Activated naive CD8-positive, alpha-beta T cell treated with anti-CD3 and anti-CD28 coated beads, Interleukin-2, amount 10 ng/mL, durations not matched to agents 7 days and 5 days (primary cell): ENCODE measurements around the gene MRC2. TPM values are rescaled to one million over a fixed set of nuclear protein-coding genes. Genes with fewer than 3 reads are reported as not detected.

Source experiments
- ATAC-seq: fragments of 150-1000 bp; cut with Tn5 transposase; one replicate; pipeline ENCODE4 v1.10.0; 2021; ENCODE audit warnings: low read depth, moderate library complexity
- POLR2A ChIA-PET: fragments of 350-600 bp; sonication (Branson Sonifier 250); formaldehyde crosslinking; loops from one replicate; lab custom pipeline; 2021; ENCODE audit warnings: antibody characterized with exemption; lab: Charles Lee
- DNase-seq: peaks from one replicate; pipeline ENCODE4 v3.0.0; 2021
- H3K27ac Mint-ChIP-seq: one replicate; pipeline ENCODE4 v1.8.0; 2022; ENCODE audit warnings: mild to moderate bottlenecking, mixed read lengths
- H3K27me3 Mint-ChIP-seq: one replicate; pipeline ENCODE4 v1.8.0; 2022; ENCODE audit warnings: mild to moderate bottlenecking, moderate library complexity, mixed read lengths
- H3K36me3 Mint-ChIP-seq: one replicate; pipeline ENCODE4 v1.8.0; 2021; ENCODE audit warnings: mild to moderate bottlenecking, mixed read lengths
- H3K4me1 Mint-ChIP-seq: one replicate; pipeline ENCODE4 v1.8.0; 2021; ENCODE audit warnings: mixed read lengths
- H3K4me3 Mint-ChIP-seq: one replicate; pipeline ENCODE4 v1.8.0; 2022; ENCODE audit warnings: mild to moderate bottlenecking, moderate library complexity, mixed read lengths
- H3K9me3 Mint-ChIP-seq: one replicate; pipeline ENCODE4 v1.8.0; 2021; ENCODE audit warnings: mixed read lengths
- total RNA-seq, 2 experiments: library from RNA; stranded (reverse); gene quantifications; one replicate each; pipeline ENCODE4 v1.2.3, GENCODE V29; 2021

Gene MRC2
- total RNA-seq, 2 experiments from 2014 or later, result 1.6 to 2.4 TPM

GRCh38 chr17:62631936-62632924 is 4.8 kb downstream of the MRC2 start:
- H3K36me3 Mint-ChIP-seq, result no peaks in the 10 kb centered on the region
- DNase-seq (no peak), ATAC-seq (no peak)
- H3K4me3 Mint-ChIP-seq, result no peak overlapping the region
- H3K9me3 Mint-ChIP-seq, result no peaks in the 10 kb centered on the region
- H3K27ac Mint-ChIP-seq, result no peak overlapping the region
- peaks cover 5% of the 10 kb centered on the region for H3K4me1 Mint-ChIP-seq
- POLR2A ChIA-PET, result no interaction called here
- peaks cover 11% of the 10 kb centered on the region for H3K27me3 Mint-ChIP-seq

DNA sequence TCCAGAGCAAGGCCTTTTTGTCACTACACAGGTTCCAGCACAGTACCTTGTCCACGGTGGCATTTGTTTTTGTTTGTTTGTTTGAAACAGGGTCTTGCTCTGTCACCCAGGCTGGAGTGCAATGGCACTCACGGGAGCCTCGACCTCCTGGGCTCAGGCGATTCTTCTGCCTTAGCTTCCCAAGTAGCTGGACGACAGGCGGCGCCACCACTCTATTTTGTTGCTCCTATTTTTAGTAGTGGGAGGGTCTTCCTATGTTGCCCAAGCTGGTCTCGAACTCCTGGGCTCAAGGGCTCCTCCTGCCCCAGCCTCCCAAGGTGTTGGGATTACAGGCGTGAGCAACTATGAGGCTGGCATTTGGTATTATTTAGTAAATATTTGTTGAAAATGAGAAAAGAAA is 10.3 kb downstream of the MRC2 start:
- no peak for ATAC-seq
- no peaks in the 10 kb centered on the region for H3K36me3 Mint-ChIP-seq
- POLR2A ChIA-PET, result no interaction called here
- H3K27ac Mint-ChIP-seq, result no peak overlapping the region
- peaks cover 12% of the 10 kb centered on the region for H3K27me3 Mint-ChIP-seq
- H3K4me1 Mint-ChIP-seq, result no peaks in the 10 kb centered on the region
- no peak overlapping the region for H3K4me3 Mint-ChIP-seq
- no peaks in the 10 kb centered on the region for H3K9me3 Mint-ChIP-seq
- DNase-seq, result no peak

- Mint-ChIP-seq H3K9me3 (no peaks in the 10 kb centered on the region), H3K4me3 (no peak overlapping the region), H3K27me3 (peaks cover 16% of the 10 kb centered on the region), H3K27ac (no peak overlapping the region), H3K36me3 (no peaks in the 10 kb centered on the region), H3K4me1 (peaks cover 2% of the 10 kb centered on the region)
- ATAC-seq (no peak), DNase-seq (no peak)
- POLR2A ChIA-PET, result interaction anchor here (0.9 kb wide), 1 partner anchor 11 kb away, joined by 3 read pairs; no protein-coding TSS in a partner anchor
These were observed 13.7 kb downstream of the MRC2 start for GRCh38 chr17:62641153-62641552.

DNA sequence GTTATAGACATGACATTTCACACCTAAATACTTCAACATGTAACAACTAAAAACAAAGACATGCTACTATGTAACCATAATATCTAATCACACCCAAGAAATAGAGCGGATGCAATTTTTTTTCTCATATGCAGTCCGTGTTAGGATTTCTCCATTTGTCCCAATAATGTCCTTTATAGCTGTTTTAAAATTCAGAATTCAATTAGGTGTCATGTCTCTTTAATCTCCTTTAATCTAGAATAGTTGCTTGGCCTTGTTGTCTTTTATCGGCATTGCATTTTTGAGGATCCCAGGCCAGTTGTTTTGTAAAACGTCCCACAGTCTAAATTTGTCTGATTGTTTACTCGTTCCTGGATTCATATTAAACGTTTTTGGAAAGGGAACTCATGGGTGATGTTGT is 14.5 kb downstream of the MRC2 start:
- H3K27me3 Mint-ChIP-seq, result peaks cover 23% of the 10 kb centered on the region

GRCh38 chr17:62643496-62643895 is 16.0 kb downstream of the MRC2 start:
- Mint-ChIP-seq H3K27ac (no peak overlapping the region), H3K27me3 (peaks cover 23% of the 10 kb centered on the region), H3K9me3 (no peaks in the 10 kb centered on the region), H3K4me1 (peaks cover 2% of the 10 kb centered on the region), H3K36me3 (no peaks in the 10 kb centered on the region), H3K4me3 (no peak overlapping the region)
- DNase-seq, result no peak
- POLR2A ChIA-PET, result no interaction called here
- ATAC-seq, result no peak

More for the DNA sequence above, 14.5 kb downstream of the MRC2 start:
- POLR2A ChIA-PET, result no interaction called here
- Mint-ChIP-seq H3K27ac (no peak overlapping the region), H3K36me3 (no peaks in the 10 kb centered on the region), H3K4me3 (no peak overlapping the region), H3K9me3 (no peaks in the 10 kb centered on the region), H3K4me1 (peaks cover 2% of the 10 kb centered on the region)
- ATAC-seq (no peak), DNase-seq (no peak)

DNA sequence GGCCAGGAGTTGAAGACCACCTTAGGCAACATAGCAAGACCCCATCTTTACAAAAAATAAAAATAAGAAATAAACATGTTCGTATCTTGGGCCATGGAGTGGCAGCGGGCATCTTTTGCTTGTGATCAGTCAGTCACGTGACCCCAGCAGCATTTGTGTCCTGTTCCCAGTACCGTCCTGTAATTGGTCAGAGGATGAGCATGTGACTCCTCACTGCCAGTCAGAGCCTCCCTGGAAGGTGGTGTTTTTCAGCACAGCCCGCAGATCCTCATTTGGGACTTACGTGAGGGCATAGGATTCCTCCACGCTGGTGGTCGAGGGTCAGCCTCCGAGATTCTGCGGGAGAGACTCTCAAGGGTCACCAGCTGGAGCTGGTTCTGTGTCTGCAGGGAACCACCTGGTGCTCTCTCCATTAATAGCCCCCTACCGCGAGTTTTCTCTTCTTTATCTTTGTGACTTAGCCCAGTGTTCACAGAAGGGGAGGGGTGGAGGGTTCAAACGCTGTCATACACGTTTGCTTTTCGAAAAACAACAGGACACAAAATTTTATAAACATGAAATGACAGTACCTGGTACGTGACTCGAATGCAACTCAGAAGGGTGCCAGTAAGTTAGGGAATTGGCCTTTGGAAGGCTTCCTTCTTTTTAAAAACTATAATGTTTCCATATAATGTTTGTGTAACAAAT is 17.2 kb downstream of the MRC2 start:
- Mint-ChIP-seq H3K4me1 (peaks cover 2% of the 10 kb centered on the region), H3K9me3 (no peaks in the 10 kb centered on the region), H3K27me3 (peaks cover 27% of the 10 kb centered on the region), H3K36me3 (no peaks in the 10 kb centered on the region), H3K27ac (no peak overlapping the region), H3K4me3 (no peak overlapping the region)
- no peak for ATAC-seq
- no peak for DNase-seq
- POLR2A ChIA-PET, result no interaction called here

GRCh38 chr17:62648251-62648955 is 20.9 kb downstream of the MRC2 start:
- peaks cover 14% of the 10 kb centered on the region for H3K4me1 Mint-ChIP-seq
- no peak for ATAC-seq
- no peak overlapping the region for H3K4me3 Mint-ChIP-seq
- no peak for DNase-seq
- no peaks in the 10 kb centered on the region for H3K36me3 Mint-ChIP-seq
- no peak overlapping the region for H3K27ac Mint-ChIP-seq
- H3K9me3 Mint-ChIP-seq, result no peaks in the 10 kb centered on the region
- POLR2A ChIA-PET, result no interaction called here
- H3K27me3 Mint-ChIP-seq, result peaks cover 49% of the 10 kb centered on the region

GRCh38 chr17:62648956-62649294 is 21.5 kb downstream of the MRC2 start:
- Mint-ChIP-seq H3K27ac (no peak overlapping the region), H3K4me1 (peaks cover 18% of the 10 kb centered on the region), H3K36me3 (no peaks in the 10 kb centered on the region), H3K9me3 (no peaks in the 10 kb centered on the region), H3K4me3 (no peak overlapping the region), H3K27me3 (peaks cover 52% of the 10 kb centered on the region)
- POLR2A ChIA-PET, result interaction anchor here (0.6 kb wide), 1 partner anchor 15 kb away, joined by 3 read pairs; no protein-coding TSS in a partner anchor
- ATAC-seq, result no peak
- no peak for DNase-seq

GRCh38 chr17:62649570-62649969 is 22.1 kb downstream of the MRC2 start:
- Mint-ChIP-seq H3K9me3 (no peaks in the 10 kb centered on the region), H3K27me3 (peaks cover 52% of the 10 kb centered on the region), H3K36me3 (no peaks in the 10 kb centered on the region), H3K4me1 (peaks cover 18% of the 10 kb centered on the region), H3K27ac (no peak overlapping the region), H3K4me3 (no peak overlapping the region)
- POLR2A ChIA-PET, result interaction anchor here (0.6 kb wide), 1 partner anchor 16 kb away, joined by 3 read pairs; no protein-coding TSS in a partner anchor
- ATAC-seq (no peak), DNase-seq (no peak)

- DNase-seq (no peak), ATAC-seq (no peak)
- Mint-ChIP-seq H3K27ac (no peak overlapping the region), H3K4me1 (peaks cover 18% of the 10 kb centered on the region), H3K4me3 (no peak overlapping the region), H3K9me3 (no peaks in the 10 kb centered on the region), H3K27me3 (peaks cover 52% of the 10 kb centered on the region), H3K36me3 (no peaks in the 10 kb centered on the region)
- POLR2A ChIA-PET, result no interaction called here
These were observed 23.1 kb downstream of the MRC2 start for GRCh38 chr17:62650587-62650986.

DNA sequence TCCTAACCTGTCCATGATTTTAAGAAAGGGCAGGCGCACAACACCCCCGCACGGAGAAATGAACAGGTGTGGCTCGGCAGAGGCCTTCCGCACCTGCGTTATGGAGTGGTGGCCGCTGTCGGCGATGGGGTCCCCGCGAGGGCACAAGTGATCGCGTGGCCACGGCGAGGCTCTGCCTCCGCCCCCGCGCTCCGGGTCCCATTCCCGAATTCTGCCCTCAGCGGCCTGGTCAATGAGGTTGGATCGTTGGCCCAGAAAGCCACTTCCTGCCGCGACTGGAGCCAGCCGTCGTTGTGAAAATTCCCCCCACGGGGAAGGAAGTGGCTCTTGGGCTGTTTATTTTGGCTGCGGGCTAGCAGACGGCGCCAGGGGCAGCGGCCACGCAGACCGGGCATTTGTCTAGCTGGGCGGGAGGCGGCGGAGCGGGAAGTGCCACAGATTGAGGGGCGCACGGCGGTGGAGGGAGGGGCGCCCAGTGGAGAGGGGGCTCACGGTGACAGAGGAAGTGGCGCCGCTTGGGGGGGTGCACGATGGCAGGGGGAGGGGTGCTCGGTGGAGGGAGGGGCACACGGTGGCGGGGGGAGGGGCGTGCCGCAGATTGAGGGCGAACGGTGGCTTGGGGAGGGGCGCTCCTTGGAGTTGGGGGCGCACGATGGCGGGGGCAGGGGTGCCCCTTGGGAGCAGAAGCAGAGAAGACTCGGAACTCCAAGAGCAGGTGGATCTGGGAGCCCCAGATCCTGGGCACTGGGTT is 25.0 kb downstream of the MRC2 start:
- DNase-seq (peak; percentile 60), ATAC-seq (no peak)
- Mint-ChIP-seq H3K27ac (peak overlapping the region; percentile 42), H3K4me1 (peaks cover 18% of the 10 kb centered on the region), H3K9me3 (no peaks in the 10 kb centered on the region), H3K36me3 (no peaks in the 10 kb centered on the region), H3K27me3 (peaks cover 47% of the 10 kb centered on the region), H3K4me3 (peak overlapping the region; percentile 80)
- POLR2A ChIA-PET, result interaction anchor here (1.0 kb wide), 1 partner anchor 12 kb away, joined by 3 read pairs; no protein-coding TSS in a partner anchor

DNA sequence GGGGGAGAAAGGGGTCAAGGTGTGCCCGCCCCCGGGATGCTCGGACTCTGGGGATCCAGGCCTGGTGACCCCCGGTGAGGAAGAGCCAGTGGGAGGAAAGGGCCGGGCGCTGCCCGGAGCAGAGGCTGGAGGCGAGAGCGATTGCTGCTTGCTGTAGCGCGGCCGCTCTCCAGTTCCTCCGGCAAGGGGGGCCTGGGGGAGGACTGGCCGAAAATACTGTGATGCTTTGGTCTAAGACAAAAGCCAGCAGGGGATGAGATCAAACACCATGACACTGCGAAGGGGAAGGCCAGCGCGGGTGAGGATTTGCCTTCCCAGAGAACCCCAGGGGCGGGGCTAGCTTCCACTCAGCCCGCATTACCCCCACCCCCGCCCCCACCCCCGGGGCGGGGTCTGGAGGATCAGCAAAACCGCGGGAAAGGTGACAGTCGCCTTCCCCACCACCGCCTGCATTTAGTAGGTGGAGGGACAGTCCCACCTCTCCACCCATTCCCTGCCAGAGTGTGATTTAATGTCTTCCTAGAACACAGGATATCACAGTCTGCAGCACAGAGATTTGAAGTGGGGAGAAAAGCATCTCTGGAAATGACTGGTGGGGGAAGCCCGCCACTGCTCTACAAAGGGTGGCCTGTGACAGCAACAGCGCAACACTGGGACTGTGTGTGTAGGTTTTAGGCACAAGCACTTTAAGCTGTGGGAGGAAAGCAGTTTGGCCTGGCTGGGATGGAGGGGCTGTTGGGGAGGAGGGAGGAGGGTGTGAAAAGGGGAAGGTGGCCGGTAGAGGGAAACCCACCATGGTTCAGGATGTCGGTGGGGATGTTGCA is 25.7 kb downstream of the MRC2 start:
- no peaks in the 10 kb centered on the region for H3K9me3 Mint-ChIP-seq
- DNase-seq, result peak; percentile 73
- H3K4me3 Mint-ChIP-seq, result peak overlapping the region; percentile 80
- POLR2A ChIA-PET, result interaction anchor here (1.0 kb wide), 1 partner anchor 12 kb away, joined by 3 read pairs; no protein-coding TSS in a partner anchor
- no peak overlapping the region for H3K27ac Mint-ChIP-seq
- peak; percentile 93 for ATAC-seq
- H3K27me3 Mint-ChIP-seq, result peaks cover 47% of the 10 kb centered on the region
- no peaks in the 10 kb centered on the region for H3K36me3 Mint-ChIP-seq
- H3K4me1 Mint-ChIP-seq, result peaks cover 18% of the 10 kb centered on the region
